Measurements from ENCODE around the gene ARPP19.
"Not testable (repeated sequence)": the region's sequence is repeated elsewhere in the genome, so short reads cannot be mapped to it uniquely, and the experiment has no call there.

The ARPP19 gene

DNA sequence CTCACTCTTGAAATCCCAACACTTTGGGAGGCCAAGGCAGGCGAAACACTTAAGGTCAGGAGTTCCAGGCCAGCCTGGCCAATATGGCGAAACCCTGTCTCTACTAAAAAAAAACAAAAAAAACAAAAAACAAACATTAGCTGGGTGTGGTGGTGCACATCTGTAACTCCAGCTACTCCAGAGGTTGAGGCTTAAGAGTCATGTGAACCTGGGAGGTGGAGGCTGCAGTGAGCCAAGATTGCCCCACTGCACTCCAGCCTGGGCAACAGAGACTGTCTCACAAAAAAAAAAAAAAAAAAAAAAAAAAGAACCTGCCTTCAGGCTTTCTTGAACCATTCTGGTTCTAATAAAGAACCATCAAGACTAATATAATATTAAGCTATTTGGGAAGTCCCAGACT, 16.5 kb downstream of the ARPP19 start:
- no peak for DNase-seq (ENCODE audit: insufficient read length, low spot score)
- no peak for FAIRE-seq

DNA sequence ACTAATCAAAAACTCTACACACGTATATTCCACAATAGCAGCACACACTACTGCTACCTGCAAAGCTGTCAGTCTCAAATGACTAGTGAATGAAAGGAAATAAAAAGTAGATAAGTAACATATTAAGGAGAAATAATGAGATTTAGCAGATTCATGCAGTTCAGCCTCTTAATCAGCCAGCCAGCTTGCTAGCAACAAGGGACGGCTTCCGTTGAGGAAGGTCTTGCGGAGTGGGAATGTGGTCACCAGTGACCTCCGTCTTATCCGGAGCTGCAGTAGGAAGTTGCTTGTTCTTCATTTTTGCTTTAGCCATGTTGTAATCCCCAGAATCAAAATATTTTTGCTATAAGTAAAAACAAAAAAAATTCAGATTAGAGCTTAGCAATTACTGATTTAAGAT, 17.1 kb downstream of the ARPP19 start:
- FAIRE-seq, result no peak
- DNase-seq (ENCODE audit: insufficient read length, low spot score), result no peak

DNA sequence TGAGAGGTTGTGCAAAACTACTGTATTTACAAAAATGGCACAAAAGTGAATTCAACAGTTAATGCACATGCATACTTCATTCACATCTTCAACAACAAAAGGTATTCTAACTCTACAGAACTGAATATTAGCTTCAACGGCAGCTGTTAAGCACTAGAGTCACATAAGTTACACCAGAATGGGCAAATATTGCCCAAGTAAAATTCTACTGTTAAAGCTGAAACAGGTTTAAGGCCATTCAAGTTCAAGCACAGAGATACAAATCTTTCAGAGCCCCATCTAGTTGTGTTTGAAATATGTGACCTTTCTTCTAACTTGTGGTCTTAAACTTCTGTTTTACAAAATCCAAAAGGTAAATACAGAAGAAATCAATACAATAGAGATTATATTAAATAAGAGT, 17.6 kb downstream of the ARPP19 start:
- DNase-seq (ENCODE audit: insufficient read length, low spot score), result not testable (repeated sequence)
- FAIRE-seq, result peak; percentile 48

DNA sequence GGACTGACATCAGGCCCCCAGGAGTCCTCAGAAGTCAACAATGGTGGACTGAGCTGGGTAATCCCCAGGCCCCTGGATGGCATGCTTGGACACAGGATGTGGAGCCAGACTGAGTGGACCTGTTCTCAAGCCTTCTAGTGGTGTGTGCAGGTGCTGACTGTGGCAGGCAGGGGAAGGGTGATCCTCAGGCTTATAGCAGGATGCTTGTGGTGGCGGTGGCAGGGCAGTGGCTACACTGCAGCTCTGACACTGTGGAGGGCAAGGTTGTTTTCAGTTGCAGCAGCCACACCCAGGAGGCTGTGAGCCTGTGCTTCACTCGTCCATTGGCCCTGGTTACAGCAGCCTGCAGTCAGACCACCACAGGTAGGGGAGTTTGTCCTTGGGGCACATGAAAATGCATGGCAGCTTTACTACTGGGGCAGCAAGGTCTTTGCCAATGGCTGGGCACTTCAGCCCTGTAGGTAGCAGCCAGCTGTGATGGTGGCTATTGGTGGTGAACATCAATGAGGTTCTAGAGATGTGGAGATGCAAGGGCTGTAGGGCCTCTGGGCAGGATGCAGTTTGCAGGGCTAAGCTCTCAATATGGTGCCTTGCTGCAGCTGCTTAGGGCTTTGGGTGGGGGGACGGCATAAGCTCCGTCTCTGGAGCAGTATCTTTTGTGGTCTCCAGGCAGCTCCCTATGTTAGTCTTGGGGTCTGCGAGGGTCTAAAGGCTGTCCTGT, 22.6 kb downstream of the ARPP19 start:
- FAIRE-seq, result no peak
- DNase-seq (ENCODE audit: insufficient read length, low spot score), result no peak

DNA sequence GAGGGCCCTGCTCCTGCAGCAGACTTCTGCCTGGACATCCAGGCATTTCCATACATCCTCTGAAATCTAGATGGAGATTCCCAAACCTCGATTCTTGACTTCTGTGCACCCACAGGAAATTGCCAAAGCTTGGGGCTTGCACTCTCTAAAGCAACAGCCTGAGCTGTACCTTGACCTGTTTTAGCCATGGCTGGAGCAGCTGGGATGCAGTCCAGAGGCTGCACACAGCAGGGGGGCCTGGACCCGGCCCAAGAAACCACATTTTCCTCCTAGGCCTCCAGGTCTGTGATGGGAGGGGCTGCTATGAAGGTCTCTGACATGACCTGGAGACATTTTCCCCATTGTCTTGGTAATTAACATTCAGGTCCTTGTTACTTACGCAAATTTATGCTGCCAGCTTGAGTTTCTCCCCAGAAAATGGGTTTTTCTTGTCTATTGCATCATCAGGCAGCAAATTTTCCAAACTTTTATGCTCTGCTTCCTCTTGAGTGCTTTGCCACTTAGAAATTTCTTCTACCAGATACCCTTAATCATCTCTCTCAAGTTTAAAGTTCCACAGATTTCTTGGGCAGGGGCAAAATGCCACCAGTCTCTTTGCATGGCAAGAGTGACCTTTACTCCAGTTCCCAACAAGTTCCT, 28.3 kb downstream of the ARPP19 start:
- DNase-seq (ENCODE audit: insufficient read length, low spot score) (no peak), FAIRE-seq (no peak)

DNA sequence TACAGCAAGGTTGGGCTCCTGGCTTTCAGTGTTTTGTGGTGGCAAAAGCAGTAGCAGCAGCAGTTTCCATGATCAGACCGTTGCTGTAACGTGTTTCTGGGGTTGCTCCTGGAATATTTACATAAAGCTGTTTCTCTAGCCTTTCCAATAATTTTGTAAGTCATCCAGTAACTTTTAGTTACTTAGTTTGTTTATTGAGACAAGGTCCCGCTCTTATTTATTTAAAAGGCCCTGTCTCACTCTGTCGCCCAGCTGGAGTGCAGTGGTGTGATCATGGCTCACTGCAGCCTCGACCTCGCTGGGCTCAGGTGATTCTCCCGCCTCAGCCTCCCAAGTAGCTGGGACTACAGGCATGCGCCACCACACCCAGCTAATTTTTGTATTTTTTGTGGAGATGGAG, 31.4 kb downstream of the ARPP19 start:
- FAIRE-seq, result no peak
- no peak for DNase-seq (ENCODE audit: insufficient read length, low spot score)

DNA sequence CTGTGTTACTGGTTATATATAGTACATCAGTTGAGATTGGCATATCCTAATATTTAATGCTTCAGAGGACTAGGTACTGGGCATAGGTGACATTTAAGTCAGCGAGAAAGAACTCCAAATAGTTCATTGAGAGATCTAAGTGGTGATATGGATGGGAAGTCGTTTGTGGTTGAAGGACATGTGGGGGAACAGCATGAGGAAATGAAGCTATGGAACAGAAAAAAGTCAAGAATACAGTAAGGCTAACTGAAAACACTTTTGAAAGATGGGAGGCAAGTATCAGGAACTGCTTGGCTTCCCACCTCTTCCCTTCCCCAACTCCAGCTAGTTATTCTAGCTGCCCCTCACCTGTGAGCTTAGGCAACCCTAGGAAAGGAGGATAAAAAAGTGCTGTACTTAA, 36.4 kb downstream of the ARPP19 start:
- DNase-seq (ENCODE audit: insufficient read length, low spot score) (no peak), FAIRE-seq (no peak)

DNA sequence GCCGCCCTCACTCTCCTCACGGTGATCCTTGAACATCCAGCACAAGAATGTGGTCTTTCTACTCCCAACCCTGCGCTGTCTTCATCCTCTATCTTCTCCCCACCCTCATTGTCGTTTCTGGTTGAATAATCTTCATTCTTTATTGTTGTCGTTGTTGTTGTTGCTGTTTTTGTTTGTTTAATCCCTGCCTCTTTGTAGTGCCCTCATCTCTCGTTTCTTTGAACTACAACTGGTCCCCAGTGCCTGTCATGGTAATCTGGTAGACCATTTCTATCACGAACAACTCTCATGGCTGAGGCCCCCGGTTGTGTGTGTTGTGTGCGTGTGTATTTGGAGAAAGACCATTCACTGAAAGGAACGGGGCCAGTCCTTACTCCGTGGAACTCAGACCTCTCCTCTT, 38.9 kb downstream of the ARPP19 start:
- FAIRE-seq, result no peak

DNA sequence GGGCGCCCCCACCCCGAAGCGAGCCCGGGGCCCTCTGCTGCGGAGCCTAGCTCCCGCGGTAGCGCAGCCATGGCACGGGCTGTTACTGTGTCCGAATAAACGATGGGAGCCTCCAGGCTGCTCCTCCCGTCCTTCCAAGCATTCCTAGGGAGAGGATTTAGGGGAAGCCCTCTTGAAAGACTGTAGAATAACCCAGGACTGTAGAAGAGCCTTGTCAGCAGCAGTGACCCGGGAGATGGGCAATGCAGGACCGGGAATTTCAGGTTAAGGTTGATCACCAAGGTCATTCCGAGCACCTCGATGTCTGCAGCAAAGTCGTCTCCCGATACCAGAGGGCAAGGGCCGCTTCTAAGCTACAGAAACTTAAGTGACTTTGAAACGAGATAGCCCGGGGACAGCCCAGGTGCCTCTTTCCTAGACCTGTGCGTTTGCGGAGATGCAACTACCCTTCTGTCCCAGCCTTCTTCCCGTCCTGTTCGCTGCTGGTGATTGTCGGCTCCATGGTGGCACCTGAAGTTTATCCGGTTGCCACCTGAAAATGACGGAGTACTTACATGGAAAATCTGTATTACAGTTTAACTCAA, 39.4 kb downstream of the ARPP19 start:
- DNase-seq (ENCODE audit: insufficient read length, low spot score) (peak; percentile 13), FAIRE-seq (peak; percentile 66)

More for the DNA sequence above, 38.9 kb downstream of the ARPP19 start:
- DNase-seq (ENCODE audit: insufficient read length, low spot score), result no peak

DNA sequence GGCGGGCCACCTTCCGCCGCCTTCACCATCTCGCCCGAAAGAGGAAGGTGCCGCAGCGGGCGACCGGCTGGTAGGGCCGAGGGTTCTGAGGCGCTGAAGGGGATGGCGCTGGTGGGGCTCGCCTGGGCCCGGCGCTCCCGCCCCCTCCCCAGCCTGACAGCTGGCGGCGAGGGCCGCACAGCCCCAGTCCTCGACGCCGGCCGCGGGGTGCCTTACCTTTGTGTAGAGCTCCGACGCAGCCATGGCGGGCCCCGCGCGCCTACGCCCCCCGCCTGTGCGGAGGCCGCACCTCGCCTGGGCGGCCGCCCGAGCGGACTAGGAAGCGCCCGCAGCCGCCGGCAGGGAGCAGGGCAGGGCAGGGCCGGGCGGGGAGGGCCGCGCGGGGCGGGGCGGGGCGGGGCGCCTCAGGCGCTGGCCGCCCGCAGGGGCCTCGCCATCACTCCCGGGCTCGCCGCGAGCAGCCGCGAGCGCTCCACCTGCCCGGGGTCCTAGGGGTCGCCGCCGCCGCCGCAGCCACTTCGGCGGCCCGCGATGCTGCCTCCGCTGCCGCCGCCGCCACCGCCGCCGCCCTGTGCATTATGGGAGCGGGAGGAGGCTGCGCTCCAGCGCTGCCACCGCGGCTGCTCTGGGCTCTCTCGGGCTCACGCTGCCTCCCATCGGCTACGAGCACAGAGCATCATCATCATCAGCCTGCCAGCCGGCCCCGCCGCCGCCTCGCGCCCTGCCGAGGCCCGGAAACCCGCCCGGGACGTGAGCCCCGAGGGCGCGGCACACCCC, 40.1 kb downstream of the ARPP19 start, which contains the start of gene MYO5A:
Gene MYO5A, minus strand, starts transcription at position 317 of the 777 bp plus-strand sequence. Its CDS starts 74 bp downstream, at position 243.
- FAIRE-seq, result no peak
- peak; percentile 81 for DNase-seq (ENCODE audit: insufficient read length, low spot score)

DNA sequence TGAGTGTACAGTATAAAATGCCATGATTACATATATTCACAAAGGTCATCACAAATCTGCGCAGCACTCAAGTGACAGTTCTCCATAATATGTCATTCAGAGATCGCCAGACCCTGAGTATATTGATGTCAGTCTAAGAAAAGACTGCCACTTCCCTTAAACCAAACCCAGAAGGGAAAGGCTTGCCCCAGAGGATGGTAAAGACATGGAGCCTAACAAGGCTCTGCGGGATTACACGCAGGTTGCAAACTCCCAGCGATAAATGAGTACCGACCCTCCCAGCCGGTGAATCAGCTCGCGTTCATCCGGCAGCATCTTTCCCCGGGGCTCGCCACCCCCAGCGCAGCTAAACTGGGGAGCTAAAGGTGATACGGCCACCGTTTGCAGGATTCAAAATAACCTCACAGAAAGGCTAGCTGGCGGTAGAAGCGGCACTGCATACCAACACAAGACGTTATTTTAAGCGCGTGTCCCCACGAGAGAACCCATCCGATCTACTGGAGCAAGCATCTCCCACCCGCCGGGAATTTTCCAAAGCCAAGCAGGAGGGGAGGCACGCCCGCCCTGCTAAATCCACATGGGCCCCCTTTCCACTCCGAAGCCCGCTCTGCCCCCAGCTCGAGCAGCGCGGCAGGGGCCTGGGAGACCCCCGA, 40.8 kb downstream of the ARPP19 start:
- DNase-seq (ENCODE audit: insufficient read length, low spot score) (peak; percentile 39), FAIRE-seq (peak; percentile 78)

DNA sequence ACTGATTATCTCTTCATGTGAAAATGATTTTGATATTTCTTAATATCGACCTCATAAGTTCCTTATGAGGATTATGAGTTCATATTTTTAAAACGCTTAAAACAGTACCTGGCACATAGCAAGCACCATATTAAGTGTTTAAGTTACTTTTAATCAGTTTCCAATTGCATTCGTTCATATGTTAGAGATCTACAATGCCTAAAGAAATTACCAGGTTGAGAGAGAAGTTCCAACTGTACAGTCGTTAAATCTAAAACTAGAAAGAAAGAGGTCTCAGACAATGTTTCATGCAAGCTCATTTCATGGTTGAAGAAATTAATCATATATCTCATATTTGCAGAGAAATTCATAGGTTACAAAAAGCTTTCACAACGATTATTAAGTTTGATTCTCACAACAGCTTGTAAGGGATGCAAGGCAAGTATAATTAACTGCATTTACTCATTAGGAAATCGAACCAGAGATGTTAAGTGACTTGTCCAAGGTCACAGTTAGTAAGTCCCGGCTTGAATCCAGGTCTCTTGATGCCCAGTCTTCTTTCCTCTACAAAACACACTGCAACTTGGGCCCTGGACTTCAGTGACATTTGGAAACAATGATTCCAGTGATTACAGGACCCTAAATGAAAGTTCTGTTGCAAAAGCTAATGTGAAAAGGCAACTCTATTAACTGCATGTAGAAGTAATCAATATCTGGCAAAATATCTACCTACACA, 41.5 kb downstream of the ARPP19 start:
- FAIRE-seq (peak; percentile 74), DNase-seq (ENCODE audit: insufficient read length, low spot score) (no peak)

DNA sequence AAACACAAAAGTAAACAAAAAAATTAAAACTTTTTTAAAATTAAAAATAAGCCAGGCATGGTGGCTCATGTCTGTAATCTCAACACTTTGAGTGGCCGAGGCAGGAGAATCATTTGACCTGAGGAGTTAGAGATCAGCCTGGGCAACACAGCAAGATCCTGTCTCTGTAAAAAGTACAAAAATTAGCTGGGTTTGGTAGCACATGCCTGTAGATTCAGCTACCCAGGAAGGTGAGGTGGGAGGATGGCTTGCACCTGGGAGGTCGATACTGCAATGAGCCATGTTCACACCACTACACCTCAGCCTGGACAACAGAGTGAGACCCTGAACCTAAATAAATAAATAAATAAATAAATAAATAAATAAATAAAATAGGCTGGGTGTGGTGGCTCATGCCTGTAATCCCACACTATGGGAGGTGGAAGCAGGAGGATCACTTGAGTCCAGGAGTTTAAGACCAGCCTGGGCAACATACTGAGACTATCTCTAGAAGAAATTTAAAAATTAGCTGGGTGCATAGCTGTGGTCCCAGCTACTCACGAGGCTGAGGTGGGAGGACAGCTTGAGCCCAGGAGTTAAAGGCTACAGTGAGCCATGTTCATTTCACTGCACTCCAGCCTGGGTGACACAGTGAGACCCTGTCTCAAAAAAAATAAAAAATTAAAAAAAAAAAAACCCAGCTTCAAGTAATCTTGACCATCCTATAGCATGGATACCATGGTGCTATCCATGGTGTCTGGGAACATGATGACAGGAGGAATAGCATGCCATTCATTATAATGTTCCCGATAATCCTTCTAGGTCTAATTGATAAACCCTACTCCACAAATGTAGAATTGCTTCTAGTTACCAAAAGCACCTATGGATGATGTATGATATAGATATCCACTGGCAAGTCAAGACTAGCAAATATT, 44.4 kb downstream of the ARPP19 start:
- FAIRE-seq, result no peak
- DNase-seq (ENCODE audit: insufficient read length, low spot score), result no peak

DNA sequence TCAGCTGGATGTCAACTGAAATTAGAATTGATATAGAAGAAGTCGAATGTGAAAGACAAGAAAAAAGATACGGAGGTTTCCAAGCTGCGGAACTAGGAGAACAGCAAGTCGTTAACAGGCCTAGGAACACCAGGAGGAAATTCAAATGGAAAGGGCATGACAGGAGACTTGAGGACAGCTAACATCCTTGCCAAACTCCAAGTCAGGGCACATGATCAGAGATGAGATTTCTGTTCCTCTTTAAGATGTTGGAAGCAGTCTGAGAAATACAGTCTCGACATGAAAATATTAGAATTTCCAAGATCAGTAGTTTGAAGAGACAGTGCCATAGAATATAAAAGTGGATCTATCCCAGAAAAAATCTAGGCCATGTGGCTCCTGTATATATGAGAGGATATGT, 45.2 kb downstream of the ARPP19 start:
- FAIRE-seq (no peak), DNase-seq (ENCODE audit: insufficient read length, low spot score) (no peak)

DNA sequence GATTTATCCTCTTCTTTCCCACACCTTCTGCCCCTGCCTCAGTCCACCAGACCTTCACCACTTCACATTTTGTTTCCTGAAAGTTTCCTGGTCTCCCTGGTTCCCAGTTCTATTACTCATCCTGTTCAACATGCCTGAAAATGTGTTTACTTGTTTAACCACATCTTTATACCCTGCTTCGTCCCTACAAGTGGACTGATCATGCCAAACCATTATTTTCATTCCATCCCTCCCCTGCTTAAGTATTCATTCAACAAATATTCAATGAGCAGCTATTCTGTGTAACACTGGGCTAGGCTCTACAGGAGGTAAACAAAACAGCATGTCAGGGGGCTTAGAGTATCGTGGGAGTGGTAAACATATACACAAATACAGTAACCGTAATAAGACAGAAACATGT, 45.6 kb downstream of the ARPP19 start:
- no peak for DNase-seq (ENCODE audit: insufficient read length, low spot score)
- no peak for FAIRE-seq

DNA sequence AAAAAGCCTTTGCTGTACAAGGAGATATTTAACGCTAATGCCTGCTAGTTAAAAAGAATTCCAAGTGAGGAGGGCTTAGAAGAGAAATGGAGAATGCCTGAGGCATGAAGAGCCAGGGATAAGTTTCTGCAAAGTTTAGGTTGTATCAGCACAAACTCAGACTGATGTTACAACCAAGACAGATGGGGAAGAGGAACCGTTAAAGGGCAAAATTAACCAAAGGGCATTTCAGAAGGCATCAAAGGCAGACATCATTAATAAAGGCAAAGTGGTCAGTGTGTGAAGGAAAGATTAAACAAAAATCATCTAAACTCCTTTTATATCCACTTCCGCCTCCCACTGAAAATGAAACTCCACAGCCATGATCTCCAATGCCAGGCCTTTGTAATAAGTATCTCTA, 47.1 kb downstream of the ARPP19 start:
- FAIRE-seq (no peak), DNase-seq (ENCODE audit: insufficient read length, low spot score) (no peak)

DNA sequence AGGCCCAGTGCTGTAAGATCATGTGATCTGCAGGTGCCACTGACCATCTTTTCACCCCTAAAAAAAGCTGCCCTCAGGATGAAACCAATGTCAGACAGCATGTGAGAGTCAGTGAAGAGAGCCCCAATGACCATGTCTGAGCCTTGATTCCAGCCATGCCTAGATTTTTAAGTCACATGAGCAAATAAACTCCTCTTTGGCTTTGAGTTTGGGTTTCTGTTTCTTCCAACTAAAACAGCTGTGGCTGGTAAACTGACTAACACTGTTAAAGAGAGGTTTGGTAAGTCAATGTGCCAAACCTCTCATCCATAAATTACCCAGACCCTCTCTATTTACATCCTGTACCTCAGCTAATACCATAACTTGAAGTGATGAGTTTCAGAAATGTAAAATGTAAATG, 48.4 kb downstream of the ARPP19 start:
- no peak for FAIRE-seq
- DNase-seq (ENCODE audit: insufficient read length, low spot score), result no peak

DNA sequence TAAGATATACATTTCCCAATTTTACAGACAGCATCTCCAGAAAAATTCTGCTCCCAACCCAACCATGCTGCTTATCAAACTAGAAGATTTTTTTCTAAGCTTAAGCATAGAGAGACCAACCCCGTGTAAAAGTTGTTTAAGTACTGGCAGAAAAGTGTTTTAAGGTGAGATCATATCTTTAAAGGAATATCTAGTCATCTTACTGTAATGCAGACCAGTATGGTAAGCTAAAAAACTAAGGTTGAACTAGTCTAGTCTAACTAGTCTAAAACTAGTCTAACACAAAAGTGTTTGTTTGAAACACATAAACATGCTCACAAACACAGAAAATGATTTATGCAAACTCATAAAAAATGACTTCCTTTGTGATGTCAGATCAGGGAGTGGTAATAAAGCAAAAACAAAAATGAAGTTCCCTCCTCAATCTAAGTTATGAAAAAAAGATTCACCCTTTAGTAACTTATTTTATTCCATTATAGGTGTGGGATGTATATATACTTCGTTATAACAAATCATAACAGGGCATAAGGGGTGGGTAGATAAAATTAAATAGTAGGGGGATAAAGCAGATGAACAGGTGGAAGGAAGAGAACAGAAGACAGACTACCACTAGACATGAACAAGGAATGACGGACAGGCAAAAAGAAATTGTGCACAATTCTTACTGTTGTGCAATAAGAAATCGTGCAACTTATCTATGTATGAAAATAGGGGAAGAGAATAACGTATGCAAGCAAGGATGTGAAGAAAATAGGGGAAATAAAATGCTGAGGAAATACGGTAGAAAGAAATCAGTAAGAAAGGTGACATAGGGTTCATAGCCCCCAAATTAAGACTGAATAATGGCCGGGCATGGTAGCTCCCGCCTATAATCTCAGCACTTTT, 50.1 kb downstream of the ARPP19 start:
- FAIRE-seq (no peak), DNase-seq (ENCODE audit: insufficient read length, low spot score) (no peak)
